Parathyroid adenoma (tissue), 2 donors: ENCODE data around the gene ALOX12B.
A peak's percentile ranks its signal among the peaks of the same experiment; 100 is the strongest.
"Not testable (repeated sequence)": the region's sequence is repeated elsewhere in the genome, so short reads cannot be mapped to it uniquely, and the experiment has no call there.

Experiments
- H2AFZ ChIP-seq: fragments of 300-600 bp; sonication (generic); one replicate; pipeline ENCODE4 v1.7.0; 2017; ENCODE audit warnings: antibody characterized with exemption, mild to moderate bottlenecking
- H3K27ac ChIP-seq: fragments of 300-600 bp; sonication (generic); one replicate; pipeline ENCODE4 v1.7.0; 2017
- H3K27me3 ChIP-seq: fragments of 300-600 bp; sonication (generic); one replicate; pipeline ENCODE4 v1.7.0; 2017; ENCODE audit warnings: low read length; ENCODE audit not compliant: control insufficient read depth, insufficient read depth
- H3K36me3 ChIP-seq: fragments of 300-600 bp; sonication (generic); one replicate; pipeline ENCODE4 v1.7.0; 2017; ENCODE audit warnings: low read length; ENCODE audit not compliant: control insufficient read depth, insufficient read depth
- H3K4me1 ChIP-seq: fragments of 300-600 bp; sonication (generic); one replicate; pipeline ENCODE4 v1.7.0; 2017; ENCODE audit warnings: control low read depth
- H3K4me2 ChIP-seq: fragments of 300-600 bp; sonication (generic); one replicate; pipeline ENCODE4 v1.7.0; 2017; ENCODE audit warnings: low read length
- H3K4me3 ChIP-seq: fragments of 300-600 bp; sonication (generic); one replicate; pipeline ENCODE4 v1.7.0; 2017; ENCODE audit warnings: low read depth, low read length
- H3K79me2 ChIP-seq: fragments of 300-600 bp; sonication (generic); one replicate; pipeline ENCODE4 v1.7.0; 2017; ENCODE audit warnings: control low read depth
- H3K9ac ChIP-seq: fragments of 300-600 bp; sonication (generic); one replicate; pipeline ENCODE4 v1.7.0; 2017; ENCODE audit warnings: mild to moderate bottlenecking
- H3K9me3 ChIP-seq: fragments of 300-600 bp; sonication (generic); one replicate; pipeline ENCODE4 v1.7.0; 2017; ENCODE audit warnings: low read length; ENCODE audit not compliant: control insufficient read depth
- TF ChIP-seq, protein P1 (sequence below): fragments of 300-600 bp; sonication (generic); IDR thresholded peaks from one replicate; pipeline ENCODE4 v1.7.0; 2017; ENCODE audit warnings: antibody characterized with exemption, mild to moderate bottlenecking
- donor health status: primary hyperparathyroidism.

The ALOX12B gene

GRCh38 chr17:8080208-8080798 lies 7.2 kb downstream of the ALOX12B start:
- Histone ChIP-seq H3K79me2 (no peaks in the 10 kb centered on the region), H3K27me3 (no peaks in the 10 kb centered on the region), H3K9ac (no peak overlapping the region), H2AFZ (peak overlapping the region; percentile 81), H3K36me3 (no peaks in the 10 kb centered on the region), H3K4me3 (peak overlapping the region; percentile 53), H3K9me3 (no peaks in the 10 kb centered on the region), H3K27ac (no peak overlapping the region), H3K4me2 (peak overlapping the region; percentile 73), H3K4me1 (no peaks in the 10 kb centered on the region)
- TF ChIP-seq, protein P1, sequence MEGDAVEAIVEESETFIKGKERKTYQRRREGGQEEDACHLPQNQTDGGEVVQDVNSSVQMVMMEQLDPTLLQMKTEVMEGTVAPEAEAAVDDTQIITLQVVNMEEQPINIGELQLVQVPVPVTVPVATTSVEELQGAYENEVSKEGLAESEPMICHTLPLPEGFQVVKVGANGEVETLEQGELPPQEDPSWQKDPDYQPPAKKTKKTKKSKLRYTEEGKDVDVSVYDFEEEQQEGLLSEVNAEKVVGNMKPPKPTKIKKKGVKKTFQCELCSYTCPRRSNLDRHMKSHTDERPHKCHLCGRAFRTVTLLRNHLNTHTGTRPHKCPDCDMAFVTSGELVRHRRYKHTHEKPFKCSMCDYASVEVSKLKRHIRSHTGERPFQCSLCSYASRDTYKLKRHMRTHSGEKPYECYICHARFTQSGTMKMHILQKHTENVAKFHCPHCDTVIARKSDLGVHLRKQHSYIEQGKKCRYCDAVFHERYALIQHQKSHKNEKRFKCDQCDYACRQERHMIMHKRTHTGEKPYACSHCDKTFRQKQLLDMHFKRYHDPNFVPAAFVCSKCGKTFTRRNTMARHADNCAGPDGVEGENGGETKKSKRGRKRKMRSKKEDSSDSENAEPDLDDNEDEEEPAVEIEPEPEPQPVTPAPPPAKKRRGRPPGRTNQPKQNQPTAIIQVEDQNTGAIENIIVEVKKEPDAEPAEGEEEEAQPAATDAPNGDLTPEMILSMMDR: no peak

GRCh38 chr17:8079291-8080207 lies 8.0 kb downstream of the ALOX12B start:
- Histone ChIP-seq H3K9ac (no peak overlapping the region), H3K4me3 (peak overlapping the region; percentile 53), H3K9me3 (no peaks in the 10 kb centered on the region), H3K27ac (no peak overlapping the region), H3K27me3 (peaks cover 1% of the 10 kb centered on the region), H3K4me1 (no peaks in the 10 kb centered on the region), H2AFZ (peak overlapping the region; percentile 81), H3K36me3 (no peaks in the 10 kb centered on the region), H3K4me2 (peak overlapping the region; percentile 73), H3K79me2 (no peaks in the 10 kb centered on the region)
- TF ChIP-seq, protein P1: peak; percentile 94

GRCh38 chr17:8077939-8078338 lies 9.6 kb downstream of the ALOX12B start:
- not testable (repeated sequence) for H3K9ac ChIP-seq, H3K36me3 ChIP-seq, H3K4me3 ChIP-seq, H3K9me3 ChIP-seq, H3K4me1 ChIP-seq, H3K27me3 ChIP-seq, H3K4me2 ChIP-seq, H3K79me2 ChIP-seq, H3K27ac ChIP-seq, H2AFZ ChIP-seq

DNA sequence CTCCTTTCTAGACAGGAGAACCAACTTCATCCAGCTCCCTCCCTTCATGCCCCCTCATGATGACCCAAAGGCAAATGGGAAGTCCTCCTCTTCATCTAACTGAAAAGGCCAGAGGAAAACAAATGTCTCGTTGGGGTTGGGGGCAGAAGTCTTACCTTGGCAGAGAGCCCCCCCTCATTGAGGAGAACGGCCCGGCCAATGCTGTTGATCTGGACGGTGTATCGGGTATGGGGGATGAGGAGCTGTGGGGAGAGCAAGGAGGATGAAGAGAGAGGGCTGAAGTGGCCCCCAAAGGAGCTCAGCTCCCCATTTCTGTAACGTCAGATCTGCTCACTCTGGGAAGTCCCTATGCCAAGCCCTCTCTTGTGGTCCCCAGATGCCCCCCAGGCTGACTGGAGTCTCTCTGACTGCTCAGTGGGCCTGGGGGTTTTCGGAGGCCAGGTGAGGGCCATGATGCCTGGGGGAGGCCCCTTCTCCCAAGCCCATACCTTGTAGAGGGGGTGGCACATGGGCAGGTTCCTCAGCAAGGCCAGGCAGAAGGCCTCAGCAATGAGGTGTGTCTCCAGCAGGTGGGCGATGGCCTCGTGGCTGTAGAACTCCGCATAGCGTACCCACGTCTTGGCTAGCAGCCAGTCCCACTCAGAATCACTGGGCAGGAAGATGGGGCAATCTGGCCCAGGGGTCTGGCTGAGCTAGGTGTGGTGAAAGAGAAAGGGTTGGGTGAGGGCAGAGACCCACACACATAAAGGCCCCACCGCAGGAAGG lies 10.8 kb downstream of the ALOX12B start:
- H3K79me2 ChIP-seq: no peaks in the 10 kb centered on the region
- H2AFZ ChIP-seq: no peak overlapping the region
- H3K36me3 ChIP-seq: no peaks in the 10 kb centered on the region
- H3K4me1 ChIP-seq: peaks cover 4% of the 10 kb centered on the region
- no peak overlapping the region for H3K4me2 ChIP-seq
- H3K27me3 ChIP-seq: peaks cover 7% of the 10 kb centered on the region
- no peak overlapping the region for H3K27ac ChIP-seq
- TF ChIP-seq, protein P1: no peak
- no peak overlapping the region for H3K9ac ChIP-seq
- H3K9me3 ChIP-seq: no peaks in the 10 kb centered on the region
- H3K4me3 ChIP-seq: no peak overlapping the region
